Motor neuron (in vitro differentiated cells): Measurements from ENCODE around the gene IRS2. TPM values are rescaled to one million over a fixed set of nuclear protein-coding genes. Genes with fewer than 3 reads are reported as not detected.

Experiments
- ATAC-seq, 8 experiments: fragments of 200-7000 bp; cut with Tn5 transposase; replicated peaks in 6 of 8; 2 replicates each; pipeline ENCODE4 v1.8.0; 2021; ENCODE audit warnings: mild to moderate bottlenecking in 8 of 8, moderate library complexity in 8 of 8
- H3K27ac ChIP-seq, 2 donors: fragments of 250-450 bp; sonication (Bioruptor Pico); 2 replicates each; pipeline ENCODE4 v1.9.0; 2021; ENCODE audit warnings: antibody characterized with exemption in 2 of 2, mild to moderate bottlenecking in 2 of 2, moderate library complexity in 1 of 2
- H3K4me1 ChIP-seq, 2 donors: fragments of 250-450 bp; sonication (Bioruptor Pico); replicated peaks in 1 of 2; 2 replicates each; pipeline ENCODE4 v1.6.1; 2021; ENCODE audit warnings: antibody characterized with exemption in 2 of 2, mild to moderate bottlenecking in 2 of 2, moderate library complexity in 1 of 2
- H3K4me3 ChIP-seq, 5 donors: fragments of 250-450 bp; sonication (Bioruptor Pico); 2 replicates each; pipeline ENCODE4 v1.9.0; 2021; ENCODE audit warnings: antibody characterized with exemption in 5 of 5, mild to moderate bottlenecking in 5 of 5, moderate library complexity in 4 of 5
- WGBS, 10 experiments: fragments of 450-650 bp; shearing (Covaris generic); methylation state at CpG; one replicate each; pipeline ENCODE4 v1.0.0; 2022; 5-methylcytosine and 5-hydroxymethylcytosine counted together
- in situ Hi-C, 9 experiments: fragments of 400-800 bp; cut with MboI; loops; one replicate each; pipeline ENCODE4 v1.15.0; 2021; ENCODE audit warnings: low sequenced_read_pairs in 9 of 9, low pct_unique_long_range_greater_than_20kb in 2 of 9; ENCODE audit not compliant: unreplicated experiment in 9 of 9
- total RNA-seq, 8 experiments: library from RNA; unstranded; fragments of 300-600 nt; gene quantifications; 2 replicates each; pipeline versions ENCODE4 v1.2.3 to v1.2.4, GENCODE V29; 2022

Gene IRS2
- total RNA-seq, 8 experiments from 2014 or later: 0.20 to 13.5 (median 7.7) TPM

- no peak for ATAC-seq
- Histone ChIP-seq H3K4me3 (no peak overlapping the region), H3K27ac (no peak overlapping the region), H3K4me1 (peaks cover 0 to 7% of the 10 kb centered on the region in 2 donors)
- WGBS, 10 experiments: 80 to 100% (median 97%) methylated on average over 1 to 13 of the region's 19 CpGs; no CpG with 5 or more reads in 3 of the 10 experiments
- in situ Hi-C loops: no loop called here
Measured at GRCh38 chr13:109745060-109745459, 41.3 kb downstream of the IRS2 start.

GRCh38 chr13:109744512-109745051 is 41.8 kb downstream of the IRS2 start:
- in situ Hi-C loops: no loop called here
- WGBS, 10 experiments: 62 to 94% (median 90%) methylated on average over 3 to 10 of the region's 23 CpGs; no CpG with 5 or more reads in 4 of the 10 experiments
- H3K4me1 ChIP-seq: peaks cover 0 to 7% of the 10 kb centered on the region in 2 donors
- no peak overlapping the region for H3K4me3 ChIP-seq
- H3K27ac ChIP-seq: no peak overlapping the region
- peak in 4 of 8 experiments; percentile 13 to 80 (median 64) for ATAC-seq

GRCh38 chr13:109743706-109744453 is 42.5 kb downstream of the IRS2 start:
- ATAC-seq: peak in 7 of 8 experiments; percentile 59 to 98 (median 69)
- in situ Hi-C loops: no loop called here
- no peak overlapping the region for H3K4me3 ChIP-seq
- peaks cover 0 to 7% of the 10 kb centered on the region in 2 donors for H3K4me1 ChIP-seq
- H3K27ac ChIP-seq: no peak overlapping the region
- 2 to 67% (median 47%) methylated on average over 3 to 12 of the region's 12 CpGs for WGBS, 10 experiments

- in situ Hi-C loops: no loop called here
- peaks cover 0 to 11% of the 10 kb centered on the region in 2 donors for H3K4me1 ChIP-seq
- no peak for ATAC-seq
- H3K27ac ChIP-seq: no peak overlapping the region
- 0 to 100% (median 70%) methylated on average over 1 to 3 of the region's 7 CpGs; no CpG with 5 or more reads in 3 of the 10 experiments for WGBS, 10 experiments
- no peak overlapping the region for H3K4me3 ChIP-seq
Measured at GRCh38 chr13:109741966-109742365, 44.4 kb downstream of the IRS2 start.

- ATAC-seq: no peak
- H3K4me1 ChIP-seq: peaks cover 0 to 11% of the 10 kb centered on the region in 2 donors
- no peak overlapping the region for H3K4me3 ChIP-seq
- WGBS, 10 experiments: 14 to 93% (median 80%) methylated on average over 1 to 3 of the region's 10 CpGs; no CpG with 5 or more reads in 5 of the 10 experiments
- no peak overlapping the region for H3K27ac ChIP-seq
- in situ Hi-C loops: no loop called here
Measured at GRCh38 chr13:109740721-109741120, 45.7 kb downstream of the IRS2 start.

DNA sequence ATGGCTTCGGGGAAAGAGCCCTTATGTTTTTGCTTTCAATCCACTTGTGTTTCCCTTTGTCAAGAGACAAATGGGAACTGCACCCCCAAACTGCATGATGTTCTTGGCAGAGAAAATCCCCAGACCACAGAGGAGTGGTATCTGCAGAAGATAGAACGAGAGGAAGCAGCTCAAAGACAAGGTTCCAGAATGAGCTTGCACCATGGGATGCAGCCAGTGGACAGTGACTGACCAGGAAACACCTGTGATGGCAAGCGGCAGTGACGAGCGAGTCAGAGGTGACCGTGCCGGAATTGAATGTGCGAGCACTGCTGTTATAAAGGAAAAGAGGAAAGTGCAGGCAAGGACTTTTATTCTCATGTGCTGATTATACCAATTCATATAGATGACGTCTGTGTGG is 46.3 kb downstream of the IRS2 start:
- H3K4me1 ChIP-seq: peaks cover 0 to 11% of the 10 kb centered on the region in 2 donors
- no peak overlapping the region for H3K4me3 ChIP-seq
- no peak overlapping the region for H3K27ac ChIP-seq
- in situ Hi-C loops: no loop called here
- no peak for ATAC-seq
- 44 to 100% (median 86%) methylated on average over 1 to 9 of the region's 9 CpGs; no CpG with 5 or more reads in 2 of the 10 experiments for WGBS, 10 experiments

DNA sequence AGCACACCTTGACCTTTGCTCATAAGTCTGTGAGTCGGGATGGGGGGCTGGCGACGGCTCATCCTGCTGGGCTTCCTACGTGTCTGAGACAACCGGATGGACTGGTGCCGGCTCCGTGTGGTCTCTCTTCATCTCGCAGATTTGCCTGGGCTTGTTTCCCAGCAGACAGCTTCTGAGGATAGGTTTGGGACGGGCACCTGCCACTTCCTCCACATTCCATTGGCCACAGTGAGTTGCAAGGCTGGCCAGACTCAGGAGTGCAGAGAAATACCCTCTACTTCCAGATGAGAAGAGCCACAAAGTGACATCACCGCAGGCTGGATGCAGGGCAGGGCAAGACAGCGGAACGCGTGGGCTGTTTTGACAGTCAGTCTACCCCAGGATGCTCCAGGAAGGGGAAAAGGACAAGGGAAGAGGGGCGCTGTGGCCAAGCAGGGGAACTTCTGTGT is 48.1 kb downstream of the IRS2 start:
- no peak for ATAC-seq
- no peak overlapping the region for H3K27ac ChIP-seq
- in situ Hi-C loops: no loop called here
- no peak overlapping the region for H3K4me3 ChIP-seq
- H3K4me1 ChIP-seq: peaks cover 0 to 4% of the 10 kb centered on the region in 2 donors
- WGBS, 10 experiments: 50 to 100% (median 85%) methylated on average over 1 to 9 of the region's 14 CpGs; no CpG with 5 or more reads in 2 of the 10 experiments

DNA sequence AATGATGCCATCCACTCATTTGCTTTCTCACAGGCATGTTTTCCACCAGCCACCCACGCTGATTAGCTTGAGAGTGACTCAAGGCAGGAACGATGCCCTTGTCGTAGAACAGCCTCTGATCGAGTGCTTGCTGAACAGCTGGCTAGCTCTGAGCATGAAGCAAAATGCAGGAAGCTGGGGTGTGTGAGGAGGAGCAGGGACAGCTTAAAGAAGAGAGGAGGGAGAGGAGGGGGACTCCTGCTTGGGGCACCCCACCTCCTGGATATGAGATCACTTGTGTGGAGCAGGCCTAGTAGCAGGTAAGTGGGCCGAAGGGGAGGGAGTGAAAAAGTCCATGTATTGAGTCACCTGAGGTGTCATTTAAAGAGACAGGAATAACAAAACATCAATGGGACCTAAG is 48.8 kb downstream of the IRS2 start:
- WGBS, 10 experiments: 18 to 83% (median 60%) methylated on average over 1 to 5 of the region's 5 CpGs
- Histone ChIP-seq H3K4me1 (peaks cover 0 to 4% of the 10 kb centered on the region in 2 donors), H3K27ac (no peak overlapping the region), H3K4me3 (no peak overlapping the region)
- in situ Hi-C loops: no loop called here
- peak in 4 of 8 experiments; percentile 44 to 87 (median 77) for ATAC-seq

GRCh38 chr13:109737046-109737573 is 49.3 kb downstream of the IRS2 start:
- Histone ChIP-seq H3K4me1 (peaks cover 0 to 4% of the 10 kb centered on the region in 2 donors), H3K27ac (no peak overlapping the region), H3K4me3 (no peak overlapping the region)
- WGBS, 10 experiments: 30 to 94% (median 72%) methylated on average over 3 to 10 of the region's 13 CpGs; no CpG with 5 or more reads in 2 of the 10 experiments
- no peak for ATAC-seq
- in situ Hi-C loops: no loop called here

DNA sequence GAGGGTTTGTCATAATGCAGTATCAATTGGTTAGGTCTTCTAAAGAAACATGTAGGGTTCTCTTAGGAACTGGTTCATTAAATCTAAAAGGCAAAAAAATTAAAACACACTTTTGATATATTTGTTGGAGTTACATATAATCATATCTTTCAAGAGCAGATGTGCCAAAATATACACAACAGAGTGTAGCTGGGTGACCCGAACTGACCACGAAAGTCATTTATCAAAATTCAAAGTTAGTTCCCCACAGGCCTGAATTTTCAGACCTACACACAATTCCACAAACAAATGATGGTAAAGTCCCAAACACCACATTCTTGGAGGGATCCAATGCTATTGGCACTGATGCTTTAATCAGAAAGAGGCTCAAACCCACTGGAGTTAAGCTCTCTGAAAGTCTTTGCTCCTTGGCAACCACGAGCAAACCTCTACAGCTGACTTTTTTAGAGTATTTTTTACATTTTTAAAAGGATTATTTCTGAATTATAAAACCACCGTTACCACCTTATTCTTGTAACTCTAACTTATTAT is 50.9 kb downstream of the IRS2 start:
- no peak for ATAC-seq
- Histone ChIP-seq H3K4me1 (peaks cover 0 to 4% of the 10 kb centered on the region in 2 donors), H3K4me3 (no peak overlapping the region), H3K27ac (no peak overlapping the region)
- WGBS, 10 experiments: 0 to 89% (median 68%) methylated on average over 1 to 4 of the region's 4 CpGs
- in situ Hi-C loops: no loop called here

DNA sequence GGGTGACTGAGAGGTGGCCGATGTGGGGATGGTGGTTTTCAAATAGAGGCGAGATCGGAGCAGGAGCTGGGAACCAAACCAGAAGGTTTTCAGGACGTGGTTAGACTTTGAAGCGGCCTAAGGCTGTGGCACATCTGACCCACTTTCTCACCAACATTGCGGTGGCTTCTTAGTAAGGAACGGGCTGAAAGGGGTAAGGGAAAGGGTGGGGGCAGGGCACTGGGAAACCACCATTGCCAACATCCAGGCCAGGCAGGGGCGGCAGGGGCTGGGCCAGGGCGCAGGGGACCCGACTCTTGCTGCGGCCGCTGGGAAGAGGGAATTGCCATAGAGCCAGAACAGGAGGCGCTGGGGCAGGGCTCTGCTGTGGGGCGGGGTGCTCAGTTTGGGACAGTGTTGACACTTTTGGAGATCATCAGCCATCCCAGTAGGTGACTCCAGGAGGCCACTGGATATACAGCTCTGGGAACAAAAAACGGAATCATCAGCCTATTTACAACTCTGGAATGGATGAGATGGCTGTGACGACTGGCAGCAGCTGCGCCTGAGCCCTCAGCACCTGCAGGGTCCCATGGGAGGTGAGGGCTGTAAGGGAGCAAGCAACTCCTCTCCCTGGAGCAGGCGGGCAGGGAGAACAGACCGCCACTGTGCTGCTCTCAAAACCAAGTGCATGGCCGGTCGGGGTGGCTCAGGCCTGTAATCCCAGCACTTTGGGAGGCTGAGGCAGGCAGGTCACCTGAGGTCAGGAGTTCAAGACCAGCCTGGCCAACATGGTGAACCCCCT is 52.2 kb downstream of the IRS2 start:
- ATAC-seq: no peak
- Histone ChIP-seq H3K27ac (no peak overlapping the region), H3K4me3 (no peak overlapping the region), H3K4me1 (peaks cover 4 to 8% of the 10 kb centered on the region in 2 donors)
- 55 to 100% (median 100%) methylated on average over 1 to 2 of the region's 21 CpGs; no CpG with 5 or more reads in 5 of the 10 experiments for WGBS, 10 experiments
- in situ Hi-C loops: no loop called here

GRCh38 chr13:109733550-109733949 is 52.8 kb downstream of the IRS2 start:
- WGBS, 10 experiments: 60 to 100% methylated on average over 2 to 5 of the region's 29 CpGs; no CpG with 5 or more reads in 8 of the 10 experiments
- in situ Hi-C loops: no loop called here
- H3K4me3 ChIP-seq: no peak overlapping the region
- ATAC-seq: no peak
- peaks cover 8 to 14% of the 10 kb centered on the region in 2 donors for H3K4me1 ChIP-seq
- no peak overlapping the region for H3K27ac ChIP-seq
